ENCODE data around the gene SPSB1.

SPSB1 gene

GRCh38 chr1:9271861-9272595 is 20.7 kb upstream of the SPSB1 start:
- no peak for DNase-seq (ENCODE audit: low read depth)
- TF ChIP-seq CTCF (conservative IDR thresholded peaks at IDR 0.05; ENCODE audit: low read depth, low read length) = no peak
- H3K4me3 ChIP-seq (ENCODE audit: low read length) = no peak overlapping the region

- no peak for DNase-seq (ENCODE audit: low read depth)
- H3K4me3 ChIP-seq (ENCODE audit: low read length) = no peak overlapping the region
Measured at GRCh38 chr1:9273177-9273576, 19.5 kb upstream of the SPSB1 start.

GRCh38 chr1:9275161-9275560 is 17.5 kb upstream of the SPSB1 start:
- no peak overlapping the region for H3K4me3 ChIP-seq (ENCODE audit: low read length)
- no peak for DNase-seq (ENCODE audit: low read depth)
- no peak for TF ChIP-seq CTCF (conservative IDR thresholded peaks at IDR 0.05; ENCODE audit: low read depth, low read length)

More at GRCh38 chr1:9273177-9273576, 19.5 kb upstream of the SPSB1 start:
- peak; percentile 15 for TF ChIP-seq CTCF (conservative IDR thresholded peaks at IDR 0.05; ENCODE audit: low read depth, low read length)

GRCh38 chr1:9275567-9276034 is 17.1 kb upstream of the SPSB1 start:
- peak; percentile 3 for TF ChIP-seq CTCF (conservative IDR thresholded peaks at IDR 0.05; ENCODE audit: low read depth, low read length)
- H3K4me3 ChIP-seq (ENCODE audit: low read length) = no peak overlapping the region
- DNase-seq (ENCODE audit: low read depth) = peak; percentile 64

- no peak overlapping the region for H3K4me3 ChIP-seq (ENCODE audit: low read length)
- TF ChIP-seq CTCF (conservative IDR thresholded peaks at IDR 0.05; ENCODE audit: low read depth, low read length) = no peak
- DNase-seq (ENCODE audit: low read depth) = no peak
Measured at GRCh38 chr1:9278116-9278515, 14.6 kb upstream of the SPSB1 start.

- TF ChIP-seq CTCF (conservative IDR thresholded peaks at IDR 0.05; ENCODE audit: low read depth, low read length) = no peak
- H3K4me3 ChIP-seq (ENCODE audit: low read length) = no peak overlapping the region
- no peak for DNase-seq (ENCODE audit: low read depth)
Measured at GRCh38 chr1:9278585-9279153, 14.0 kb upstream of the SPSB1 start.
